HG03571 (cell line): Measurements from ENCODE around the gene HNRNPUL2.

Experiments
- ATAC-seq: cut with Tn5 transposase; IDR thresholded peaks from one replicate; pipeline ENCODE4 v1.9.1; 2021; ENCODE audit not compliant: unreplicated experiment

Gene HNRNPUL2

GRCh38 chr11:62727872-62728170 is 564 bp upstream of the HNRNPUL2 start:
- peak; percentile 44 for ATAC-seq

GRCh38 chr11:62726915-62727164 is 417 bp downstream of the HNRNPUL2 start:
- no peak for ATAC-seq

DNA sequence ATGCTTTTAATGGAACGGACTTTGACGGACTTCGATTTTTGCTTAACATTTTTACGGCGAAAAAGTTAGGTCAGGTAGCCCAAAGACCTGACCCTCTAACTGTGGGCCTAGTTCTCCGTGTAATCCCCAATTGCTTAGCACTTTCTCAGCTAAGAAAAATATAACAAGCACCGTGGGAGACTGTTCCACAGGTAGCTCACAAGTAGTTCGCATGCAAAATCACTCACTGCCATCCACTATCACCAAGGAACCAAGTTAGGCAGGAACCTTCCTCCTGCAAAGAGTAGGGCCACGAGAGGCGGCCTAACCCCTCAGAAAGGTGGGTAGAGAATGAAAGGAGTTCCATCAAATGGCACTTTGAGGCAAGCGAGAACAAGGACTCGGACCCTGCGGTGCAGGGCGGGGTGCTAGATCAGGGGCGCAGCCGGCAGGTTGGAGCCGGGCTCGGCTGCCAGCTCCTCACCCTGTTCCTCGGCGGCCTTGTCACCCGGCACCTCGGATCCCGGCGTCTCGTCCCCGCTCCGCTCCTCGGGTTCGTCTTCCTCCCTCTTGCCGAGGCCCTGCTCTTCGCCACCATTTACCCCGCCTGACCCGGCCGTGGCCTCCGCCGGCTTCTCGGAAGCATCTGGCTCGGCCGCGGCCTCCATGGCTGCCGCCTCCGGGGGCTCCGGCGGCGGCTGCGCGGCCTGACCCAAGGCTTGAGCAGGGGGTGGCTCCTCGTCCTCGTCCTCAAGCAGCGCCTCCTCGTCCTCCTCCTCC is 922 bp downstream of the HNRNPUL2 start:
- no peak for ATAC-seq

- ATAC-seq: no peak
These were observed 1.6 kb downstream of the HNRNPUL2 start for GRCh38 chr11:62725646-62726045.

DNA sequence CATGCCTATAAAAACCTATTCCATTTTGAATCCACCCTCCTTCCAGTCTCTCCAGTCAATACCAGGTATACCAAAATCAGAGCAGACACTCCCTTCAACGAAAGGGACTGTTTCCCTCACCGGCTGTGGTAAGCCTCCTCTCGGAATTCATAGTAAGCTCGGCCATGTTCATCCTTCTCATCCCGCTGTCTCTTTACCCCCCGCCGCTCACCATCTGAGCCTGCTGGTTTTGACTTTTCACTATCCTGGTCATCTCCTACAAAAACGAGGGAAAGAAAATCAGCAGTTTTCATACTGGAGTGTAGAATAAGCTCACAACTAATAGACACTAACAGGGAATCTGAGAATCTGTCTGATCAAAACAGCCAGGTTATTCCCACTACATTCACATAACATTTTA is 3.1 kb downstream of the HNRNPUL2 start:
- no peak for ATAC-seq

DNA sequence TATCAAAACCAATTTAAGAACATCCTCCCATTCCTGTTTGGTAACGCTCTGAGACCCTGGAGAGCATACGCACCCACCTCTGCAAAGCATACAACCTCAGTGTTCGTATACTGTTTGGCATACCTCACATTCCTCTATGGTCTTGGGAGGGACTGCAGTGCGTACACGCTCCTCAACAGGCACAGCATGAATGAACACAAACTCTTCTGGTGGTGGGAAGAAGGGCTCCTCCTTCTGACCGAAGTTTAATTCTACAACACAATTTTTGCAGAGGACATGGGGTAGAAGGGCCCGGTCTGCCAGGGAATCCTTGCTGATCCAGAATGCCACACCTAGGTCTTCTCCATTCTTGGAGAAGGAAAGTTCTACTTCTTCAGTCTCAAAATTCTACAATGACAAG is 5.3 kb downstream of the HNRNPUL2 start:
- no peak for ATAC-seq

DNA sequence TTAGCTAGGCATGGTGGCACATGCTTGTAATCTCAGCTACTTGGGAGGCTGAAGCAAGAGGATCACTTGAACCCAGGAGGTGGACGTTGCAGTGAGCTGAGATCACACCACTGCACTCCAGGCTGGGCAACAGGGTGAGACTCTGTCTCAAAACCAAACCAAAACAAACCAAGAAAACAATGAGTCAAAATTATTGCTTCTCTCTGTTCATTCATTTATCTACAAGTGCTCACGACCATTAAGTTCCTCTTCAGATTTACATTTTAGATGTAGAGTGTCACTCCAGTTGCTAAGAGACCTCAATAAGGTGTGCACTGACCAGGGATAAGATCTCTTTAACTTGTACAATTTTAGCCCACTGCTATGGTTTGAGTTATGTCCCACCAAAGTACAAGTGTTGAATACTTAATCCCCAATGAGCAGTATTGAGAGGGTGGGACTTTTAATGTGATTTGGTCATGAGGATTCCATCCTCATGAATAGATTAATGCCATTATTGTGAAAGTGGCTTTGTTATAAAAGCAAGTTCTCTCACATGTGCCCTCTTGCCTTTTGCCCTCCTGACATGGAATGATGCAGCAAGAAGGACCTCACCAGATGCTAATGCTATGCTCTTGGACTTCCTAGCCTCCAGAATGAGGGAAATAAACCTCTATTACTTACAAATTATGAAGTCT is 7.8 kb downstream of the HNRNPUL2 start:
- ATAC-seq: no peak

DNA sequence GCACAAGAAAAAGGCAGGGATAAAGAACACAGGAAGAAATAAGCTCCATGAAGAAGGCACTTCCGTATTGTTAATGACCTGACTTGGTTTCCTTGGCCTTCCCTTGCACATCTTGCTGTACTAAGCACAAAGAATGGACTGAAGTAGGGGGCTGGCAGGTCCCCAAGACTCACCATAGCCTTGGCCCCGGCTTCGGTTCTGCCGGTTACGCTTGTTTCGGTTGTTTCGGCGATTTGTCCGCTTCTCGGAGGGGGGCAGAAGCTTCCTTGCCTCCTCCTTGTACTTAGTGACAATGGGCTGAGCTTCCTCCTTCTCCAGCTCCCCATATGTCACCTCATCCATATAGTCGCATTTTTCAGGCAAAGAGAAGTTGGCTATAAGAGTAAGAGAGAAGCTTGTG is 10.4 kb downstream of the HNRNPUL2 start:
- no peak for ATAC-seq

DNA sequence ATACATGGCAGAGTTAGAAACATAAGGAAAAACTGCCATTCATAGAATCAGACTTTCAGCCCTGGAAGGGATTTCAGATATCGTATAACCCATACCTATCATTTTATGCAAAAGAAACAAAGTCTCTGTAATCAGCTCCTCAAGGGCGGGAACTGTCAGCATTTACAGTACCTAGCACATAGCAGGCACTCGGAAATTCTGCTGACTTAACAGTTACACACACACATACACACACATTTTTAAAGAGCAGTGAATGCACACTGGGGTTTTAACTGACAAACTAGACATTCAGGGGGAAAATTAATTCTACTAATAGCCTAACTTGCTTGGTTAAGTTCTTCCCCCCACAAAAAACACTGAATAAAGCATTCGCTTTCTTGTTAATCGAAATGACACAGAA is 11.1 kb downstream of the HNRNPUL2 start:
- ATAC-seq: no peak

DNA sequence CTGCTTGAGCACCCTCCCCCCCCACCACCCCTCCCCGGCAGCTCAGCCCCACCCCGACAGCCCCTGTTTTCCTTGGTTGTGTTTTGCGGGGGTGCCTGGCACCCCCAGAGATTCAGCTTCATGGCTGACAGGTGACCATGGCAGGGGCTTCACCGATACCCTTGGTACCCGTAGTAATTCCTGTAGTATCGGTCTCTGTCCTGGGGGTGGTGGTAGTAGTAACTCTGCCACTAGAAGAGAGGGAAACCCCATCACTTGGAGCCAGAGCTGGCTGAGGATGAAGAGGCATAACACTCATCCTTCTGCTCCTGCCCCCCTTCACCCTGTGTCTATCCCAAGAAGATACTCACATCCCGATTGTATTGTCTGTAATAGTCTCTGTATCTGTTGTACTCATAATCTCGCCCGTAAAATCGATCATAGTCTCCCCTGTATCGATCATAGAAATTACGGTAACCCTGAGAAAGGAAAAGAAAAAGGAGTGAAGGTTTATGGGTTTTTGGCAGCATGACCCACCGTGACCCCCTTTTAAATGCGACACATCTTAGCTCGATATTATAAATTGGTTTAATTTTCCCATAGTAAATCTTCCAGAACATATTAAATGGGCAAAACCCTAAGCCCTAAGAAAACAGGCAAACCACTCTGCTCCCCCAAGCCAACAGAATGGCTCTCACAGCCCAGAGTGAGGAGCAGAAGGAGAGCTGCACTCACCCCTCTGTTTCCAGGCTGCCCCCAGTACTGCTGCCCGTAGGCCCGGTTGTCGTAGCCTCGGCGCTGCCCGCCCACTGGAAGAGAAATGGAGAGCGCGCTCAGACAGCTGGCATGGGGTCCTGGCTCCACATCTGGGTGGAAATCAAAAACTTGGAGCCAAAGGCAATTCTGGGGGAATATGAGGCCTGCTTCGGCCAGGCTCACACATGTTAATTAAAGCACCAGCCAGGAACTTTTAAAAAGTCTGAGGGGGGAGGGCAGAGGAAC is 11.8 kb downstream of the HNRNPUL2 start:
- no peak for ATAC-seq

GRCh38 chr11:62713343-62713742 is 13.9 kb downstream of the HNRNPUL2 start:
- no peak for ATAC-seq

- ATAC-seq: no peak
These were observed 14.4 kb downstream of the HNRNPUL2 start for GRCh38 chr11:62712861-62713260.

DNA sequence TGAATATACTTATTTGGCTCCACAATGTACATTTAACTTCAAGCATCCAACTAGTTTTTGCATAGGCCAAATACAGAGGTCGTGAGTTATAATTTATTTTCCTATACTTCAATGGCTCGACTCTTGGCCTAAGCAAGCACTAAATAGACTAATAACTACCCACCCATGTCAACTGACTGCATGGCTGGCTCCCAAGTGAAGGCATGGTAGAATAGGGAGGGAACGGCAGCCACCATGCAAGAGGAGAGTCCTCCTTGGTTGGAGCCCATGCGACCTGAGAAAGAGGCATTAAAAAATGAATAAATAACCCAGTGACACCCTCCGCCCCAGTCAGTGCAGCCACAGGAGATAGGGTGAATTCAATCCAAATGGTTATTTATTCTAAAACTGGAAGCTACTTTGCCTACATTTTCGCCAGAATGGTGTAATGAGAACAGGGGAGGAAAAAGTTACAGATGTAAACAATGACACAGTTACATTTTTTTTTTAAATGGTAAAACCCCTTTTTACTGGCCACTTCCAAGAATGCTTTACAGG is 14.9 kb downstream of the HNRNPUL2 start:
- no peak for ATAC-seq

GRCh38 chr11:62710001-62710345 is 17.3 kb downstream of the HNRNPUL2 start:
- no peak for ATAC-seq

DNA sequence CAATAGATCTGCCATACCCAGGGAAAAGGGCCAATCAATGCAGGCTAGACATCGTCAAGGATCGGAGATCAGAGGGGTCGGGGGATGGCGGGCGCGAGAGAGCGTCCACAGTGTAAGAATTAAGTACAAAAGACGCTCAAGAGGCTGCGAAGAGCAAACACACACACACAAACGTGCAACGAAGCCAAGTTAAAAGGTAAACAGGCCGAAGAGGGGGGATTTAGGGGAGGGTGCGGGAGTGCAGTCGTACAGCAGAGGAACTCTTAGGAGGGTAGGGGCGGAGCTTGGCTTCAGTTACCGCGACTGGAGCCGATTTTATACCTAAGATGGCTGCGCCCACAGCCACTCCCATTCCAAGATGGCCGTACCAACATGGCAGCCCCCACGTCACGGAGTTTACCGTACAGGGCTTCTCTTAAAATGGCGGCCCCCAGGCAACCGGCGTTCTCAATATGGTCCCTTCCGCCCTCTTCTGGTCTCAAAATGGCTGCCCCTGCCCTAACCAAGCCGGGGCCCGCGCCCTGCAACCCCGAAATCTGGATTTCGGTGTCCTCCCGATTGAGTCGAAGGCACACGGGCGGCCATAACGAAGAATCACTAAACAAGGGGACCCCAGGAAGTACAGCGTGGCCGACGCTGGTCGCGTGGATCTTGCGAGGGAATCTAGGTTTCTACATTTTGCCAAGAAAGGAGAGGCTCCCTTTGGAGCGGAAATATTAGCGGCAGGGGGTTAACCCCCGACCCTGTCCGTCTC is 17.8 kb downstream of the HNRNPUL2 start:
- ATAC-seq: peak; percentile 60

- ATAC-seq: no peak
These were observed 18.5 kb downstream of the HNRNPUL2 start for GRCh38 chr11:62708793-62709192.

- ATAC-seq: no peak
These were observed 18.9 kb downstream of the HNRNPUL2 start for GRCh38 chr11:62708392-62708791.

- no peak for ATAC-seq
These were observed 19.9 kb downstream of the HNRNPUL2 start, which contains the start of the genes BSCL2 and GNG3 for GRCh38 chr11:62707277-62707861. Gene BSCL2, minus strand, starts transcription at chr11:62707424. Its CDS starts 229 bp downstream, at chr11:62707195. Gene GNG3, plus strand, starts transcription at chr11:62707676. Its CDS starts 620 bp downstream, at chr11:62708296.

DNA sequence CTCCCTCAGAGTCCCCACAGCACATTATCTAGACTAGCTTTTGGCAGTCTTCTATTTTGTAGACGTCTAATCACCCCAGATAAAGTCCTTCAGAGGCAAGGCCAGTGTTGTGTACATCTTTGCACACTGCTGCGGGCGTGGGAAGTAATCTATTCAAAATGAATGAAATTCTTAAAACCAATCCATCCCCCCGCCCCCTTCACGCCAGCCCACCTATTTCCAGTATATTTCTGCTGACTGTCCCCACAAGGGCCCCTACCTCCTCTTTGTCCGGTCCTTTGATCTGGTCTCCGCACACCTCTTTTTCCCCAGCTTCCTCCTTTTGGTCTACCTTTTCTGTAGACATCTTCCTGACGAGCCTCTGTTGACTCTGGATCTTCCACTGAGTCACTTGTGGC is 20.4 kb downstream of the HNRNPUL2 start:
- no peak for ATAC-seq
